ENCODE measurements around the gene PSMA1.

GRCh38 chr11:14460147-14460546, 60.0 kb downstream of the PSMA1 start:
- TF ChIP-seq CTCF (IDR thresholded peaks at IDR 0.05) (no peak), POLR2A (IDR thresholded peaks at IDR 0.05) (no peak)
